Activated CD8-positive, alpha-beta memory T cell treated with anti-CD3 and anti-CD28 coated beads for 4 hours (primary cell): Measurements from ENCODE around the gene RMI2.

Experiments used
- DNase-seq, 2 donors: peaks; one replicate each; pipeline ENCODE4 v3.0.0-alpha.2; 2020; ENCODE audit warnings: low read depth in 2 of 2

RMI2 gene

GRCh38 chr16:11383481-11384183, 38.4 kb downstream of the RMI2 start:
- no peak for DNase-seq

DNA sequence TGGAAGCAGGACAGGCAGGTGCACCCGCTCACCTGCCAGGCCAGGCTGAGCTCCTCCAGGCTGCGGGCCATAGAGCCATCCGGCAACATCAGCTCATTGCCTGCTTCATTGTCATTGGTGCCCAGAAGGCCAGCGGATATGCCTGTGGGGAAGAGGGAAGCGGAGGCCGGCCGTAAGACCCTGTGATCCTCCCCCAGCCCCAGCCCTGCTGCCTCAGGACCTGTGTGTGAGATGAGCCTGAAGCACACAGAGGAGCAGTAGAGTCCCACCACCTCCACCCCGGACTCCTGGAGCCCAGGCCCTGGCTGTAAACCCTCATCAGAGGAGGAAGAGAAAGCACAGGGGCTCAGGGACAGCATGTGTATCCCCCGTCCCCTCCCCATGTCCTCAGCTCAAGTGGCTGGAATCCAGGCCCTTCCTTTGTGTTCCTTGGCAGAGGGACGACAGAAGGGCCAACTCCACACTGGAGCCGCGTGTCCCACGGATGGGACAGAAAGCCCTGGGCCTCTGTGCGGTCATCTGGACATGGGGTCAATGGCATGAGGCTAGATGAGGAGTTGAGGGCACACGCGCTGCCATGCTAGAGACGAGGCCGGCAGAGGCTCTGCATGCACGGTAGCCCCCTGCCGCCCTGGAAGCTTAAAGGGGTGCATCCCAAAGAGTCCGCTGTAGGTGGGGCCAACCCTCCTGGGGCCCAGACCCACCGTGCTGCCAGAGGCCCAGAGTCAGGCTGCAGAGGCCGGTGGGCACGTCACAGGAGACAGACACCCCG, 39.1 kb downstream of the RMI2 start:
- DNase-seq = no peak

DNA sequence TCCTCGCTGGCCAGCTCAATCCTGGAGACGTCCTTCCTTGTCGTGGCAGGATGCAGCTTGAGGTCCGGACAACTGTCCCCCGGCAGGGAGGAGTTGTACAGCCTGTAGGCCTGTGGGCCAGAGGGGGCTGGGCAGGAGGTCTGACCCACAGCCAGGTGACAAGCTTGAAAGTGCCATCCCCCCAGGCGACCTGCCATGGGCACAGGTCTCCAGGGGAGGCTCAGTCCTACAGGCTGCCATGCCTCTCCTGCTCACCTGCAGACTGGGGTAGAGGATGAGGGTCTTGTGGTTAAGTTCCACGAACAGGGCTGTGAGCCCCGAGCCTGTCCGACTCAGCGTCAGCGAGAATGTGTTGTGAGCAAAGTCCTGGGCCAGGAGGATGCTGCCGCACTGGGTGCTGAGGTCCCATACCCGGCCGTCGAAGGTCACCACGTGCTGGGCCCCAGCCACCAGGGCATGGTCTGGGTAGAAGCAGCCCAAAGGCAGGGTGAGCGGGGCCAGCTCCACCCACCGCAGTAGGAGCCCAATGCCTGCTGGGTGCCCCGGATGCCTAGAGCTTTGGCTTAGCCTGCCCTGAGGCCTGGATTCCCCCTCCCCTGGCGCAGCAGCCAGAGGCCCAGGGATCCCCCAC, 39.8 kb downstream of the RMI2 start:
- DNase-seq = no peak

DNA sequence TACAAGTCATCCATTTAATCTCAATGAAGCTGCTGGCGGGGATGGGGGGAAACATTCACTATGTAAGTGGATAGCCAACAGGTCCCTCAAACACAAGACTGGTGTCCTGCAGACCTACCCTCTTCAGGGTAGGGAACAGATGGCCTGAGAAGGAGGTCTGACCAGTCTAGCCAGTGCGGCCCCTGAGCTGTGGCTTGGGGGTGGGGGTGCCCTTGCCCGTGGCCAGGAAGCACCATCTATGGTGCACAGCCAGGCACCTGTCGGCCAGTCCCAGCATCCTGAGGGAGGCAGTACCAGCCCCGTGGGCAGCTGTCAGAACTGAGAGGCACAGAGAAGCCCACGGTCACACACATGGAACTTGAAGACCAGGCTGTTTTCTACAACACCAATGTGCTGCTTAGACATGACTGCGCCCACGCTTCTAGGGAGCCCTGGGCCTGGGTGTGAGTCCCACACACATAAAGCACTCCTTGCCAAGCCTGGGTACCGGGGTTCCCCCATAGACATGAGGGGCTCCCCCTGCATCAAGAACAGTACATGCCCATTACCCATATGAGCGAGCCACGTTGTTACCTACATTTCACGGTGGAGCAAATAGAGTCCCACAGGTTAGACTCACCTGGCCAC, 40.9 kb downstream of the RMI2 start:
- no peak for DNase-seq

- no peak for DNase-seq
These were observed 41.7 kb downstream of the RMI2 start for GRCh38 chr16:11386791-11387546.

DNA sequence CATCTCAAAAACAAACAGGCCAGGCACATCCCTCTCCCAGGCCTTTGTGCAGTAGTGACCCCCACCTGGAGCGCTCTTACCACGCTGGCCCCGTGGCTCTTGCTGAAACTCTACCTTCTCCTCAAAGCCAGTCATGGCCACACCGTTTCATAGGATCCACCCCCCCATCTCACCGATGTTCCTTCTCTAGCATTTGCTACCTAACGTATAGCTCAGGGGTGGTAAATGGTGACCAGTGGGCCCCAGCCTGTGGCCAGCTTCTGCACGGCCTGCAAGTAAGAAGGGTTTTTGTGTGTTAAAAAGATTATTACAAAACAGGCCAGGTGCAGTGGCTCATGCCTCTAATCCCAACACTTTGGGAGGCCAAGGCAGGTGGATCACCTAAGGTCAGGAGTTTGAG, 43.8 kb downstream of the RMI2 start:
- no peak for DNase-seq

GRCh38 chr16:11389631-11390565, 44.6 kb downstream of the RMI2 start:
- DNase-seq = no peak

DNA sequence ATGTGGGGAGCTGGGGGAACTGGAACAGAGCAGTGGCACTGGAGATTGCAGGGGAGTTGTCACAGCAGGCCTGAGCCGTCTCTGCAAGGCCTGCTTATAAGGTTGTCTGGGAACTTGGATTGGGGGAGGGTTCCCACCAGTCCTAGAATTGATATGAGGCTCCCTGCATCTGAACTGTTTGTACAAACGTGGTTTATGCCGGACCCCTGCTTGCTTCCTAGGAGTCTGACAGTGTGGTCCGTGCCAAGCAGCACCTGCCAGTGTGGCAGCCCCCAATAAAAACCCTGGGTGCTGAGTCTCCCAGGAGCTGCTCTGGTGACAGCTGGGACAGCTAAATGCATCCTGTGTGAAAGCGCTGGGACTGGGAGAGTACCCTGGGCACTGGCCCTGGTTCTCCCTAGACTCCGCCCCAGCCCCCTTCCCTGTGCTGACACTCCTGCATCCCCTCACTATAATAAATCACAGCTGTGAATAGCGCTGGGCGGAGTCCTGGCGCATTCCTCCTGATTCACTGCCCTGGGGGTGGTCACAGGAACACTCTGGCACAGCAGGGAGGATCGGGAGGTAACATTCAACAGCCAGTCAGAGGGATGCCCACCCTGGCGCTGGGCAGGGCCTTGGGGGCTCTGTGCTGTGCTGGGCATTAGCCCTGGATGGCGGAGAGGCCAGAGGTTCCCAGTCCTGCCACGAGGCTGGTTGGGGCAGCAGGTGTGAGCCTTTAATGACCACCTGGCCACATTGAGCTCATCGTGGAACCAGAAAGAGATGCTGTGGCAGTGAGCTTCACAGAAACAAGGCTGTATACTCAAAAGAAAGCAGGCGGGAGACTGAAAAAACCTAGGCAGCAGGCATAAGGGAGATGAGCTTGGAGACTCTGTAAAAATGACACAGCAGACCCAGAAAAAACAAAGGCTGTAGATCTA, 45.6 kb downstream of the RMI2 start:
- DNase-seq = no peak

DNA sequence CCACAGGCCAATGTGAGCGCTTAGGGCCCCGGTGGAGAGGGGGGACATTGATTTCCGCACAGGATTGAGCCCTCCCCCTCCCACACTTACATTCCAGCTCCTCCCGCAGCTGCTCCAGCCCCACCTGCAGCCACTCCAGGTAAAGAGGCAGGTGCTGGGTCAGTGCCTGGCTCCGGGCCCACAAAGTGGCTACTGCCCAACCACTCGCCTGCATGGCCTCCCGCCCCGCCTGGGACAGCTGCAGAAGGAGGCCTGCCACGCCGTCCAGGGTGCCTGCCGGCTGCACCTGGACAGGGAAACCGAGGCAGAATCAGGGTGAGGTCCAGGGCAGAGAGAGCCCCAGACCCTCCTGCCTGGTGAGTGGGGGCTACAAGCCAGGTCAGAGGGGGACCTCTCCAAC, 46.3 kb downstream of the RMI2 start:
- DNase-seq = no peak

- no peak for DNase-seq
These were observed 46.9 kb downstream of the RMI2 start for GRCh38 chr16:11392041-11392581.

DNA sequence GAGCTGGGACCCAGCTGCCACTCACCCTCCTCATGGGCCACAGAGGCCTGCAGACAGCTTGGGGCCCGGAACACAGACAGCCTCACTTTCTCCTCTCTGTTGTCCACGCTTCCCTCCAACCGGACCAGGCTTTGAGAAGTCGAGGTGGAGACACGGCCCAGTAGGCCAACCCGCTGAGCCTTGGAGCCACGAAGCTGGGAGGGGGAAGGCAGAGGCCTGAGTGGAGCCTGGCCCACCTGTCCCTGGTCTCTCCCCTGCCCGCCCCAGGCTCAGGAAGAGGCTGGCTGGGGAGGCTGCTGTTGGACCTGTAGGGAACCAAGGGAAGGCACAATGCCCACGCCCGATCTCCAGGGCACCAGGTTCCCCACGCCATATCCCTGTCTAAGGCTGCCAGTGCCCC, 48.1 kb downstream of the RMI2 start:
- no peak for DNase-seq

GRCh38 chr16:11393861-11394592, 48.8 kb downstream of the RMI2 start:
- no peak for DNase-seq

- no peak for DNase-seq
These were observed 49.3 kb downstream of the RMI2 start for GRCh38 chr16:11394593-11394960.

GRCh38 chr16:11395008-11395948, 50.0 kb downstream of the RMI2 start:
- no peak for DNase-seq

DNA sequence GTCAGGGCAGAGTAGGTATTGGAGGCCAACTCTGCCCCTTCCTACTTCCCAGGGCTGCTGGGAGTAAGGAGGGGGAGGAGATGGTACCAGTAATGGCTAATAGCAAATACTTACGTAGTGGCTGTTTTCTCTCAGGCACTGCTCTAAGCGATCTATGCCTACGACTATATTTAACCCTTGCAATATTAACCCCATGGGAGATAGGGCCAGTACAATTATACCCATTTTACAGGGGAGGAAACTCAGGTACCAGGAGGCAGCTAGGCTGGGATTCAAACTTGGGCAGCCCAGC, 50.6 kb downstream of the RMI2 start:
- DNase-seq = no peak

GRCh38 chr16:11396241-11397048, 51.2 kb downstream of the RMI2 start:
- DNase-seq = peak; percentile 18 to 30

- no peak for DNase-seq
These were observed 52.9 kb downstream of the RMI2 start for GRCh38 chr16:11398136-11398535.
